NCI-H226 (cell line): ENCODE measurements around the gene TRABD.

Experiments used
- DNase-seq: peaks from one replicate; pipeline ENCODE4 v3.0.0-alpha.2; 2015

TRABD gene

GRCh38 chr22:50175921-50176849, 9.5 kb upstream of the TRABD start:
- no peak for DNase-seq

GRCh38 chr22:50176850-50177536, 8.7 kb upstream of the TRABD start:
- DNase-seq = no peak

GRCh38 chr22:50177537-50178470, 7.9 kb upstream of the TRABD start:
- DNase-seq = no peak

- DNase-seq = no peak
Measured at GRCh38 chr22:50178471-50178864, 7.2 kb upstream of the TRABD start.

GRCh38 chr22:50178871-50179869, 6.5 kb upstream of the TRABD start:
- no peak for DNase-seq

GRCh38 chr22:50179937-50180726, 5.6 kb upstream of the TRABD start:
- DNase-seq = no peak

- no peak for DNase-seq
Measured at GRCh38 chr22:50180727-50181521, 4.8 kb upstream of the TRABD start.

- DNase-seq = no peak
Measured at GRCh38 chr22:50182176-50183081, 3.3 kb upstream of the TRABD start.

- DNase-seq = no peak
Measured at GRCh38 chr22:50183141-50183971, 2.4 kb upstream of the TRABD start.

- peak; percentile 16 for DNase-seq
Measured at GRCh38 chr22:50184004-50184901, 1.5 kb upstream of the TRABD start.

GRCh38 chr22:50184902-50185374, 775 bp upstream of the TRABD start:
- DNase-seq = no peak

- no peak for DNase-seq
Measured at GRCh38 chr22:50186181-50186714, 535 bp downstream of the TRABD start.

GRCh38 chr22:50186761-50187523, 1.2 kb downstream of the TRABD start:
- no peak for DNase-seq

- no peak for DNase-seq
Measured at GRCh38 chr22:50188356-50188755, 2.6 kb downstream of the TRABD start.

- no peak for DNase-seq
Measured at GRCh38 chr22:50189184-50189848, 3.6 kb downstream of the TRABD start.
